IMR-90 (cell line): ENCODE results near the gene WIPI1. TPM values are rescaled to one million over a fixed set of nuclear protein-coding genes. Genes with fewer than 3 reads are reported as not detected.
A peak's percentile ranks its signal among the peaks of the same experiment; 100 is the strongest.

Source experiments
- ATAC-seq: fragments of 200-7000 bp; cut with Tn5 transposase; 2 replicates; pipeline ENCODE4 v1.9.1; 2020; ENCODE audit warnings: low read depth, mild to moderate bottlenecking, moderate library complexity
- BruUV-seq: library from RNA; stranded (reverse); fragments of 400-500 nt; replicated peaks from 2 replicates; lab custom pipeline; 2021; lab: Mats Ljungman, UMichigan
- CTCF ChIA-PET: fragments of 300-600 bp; formaldehyde crosslinking; extraction: SDS; loops from one replicate; lab custom pipeline; 2021; ENCODE audit warnings: antibody characterized with exemption; lab: Yijun Ruan, JAX
- POLR2A ChIA-PET: fragments of 300-600 bp; sonication (Branson Sonifier 250); formaldehyde crosslinking; loops from one replicate; lab custom pipeline; 2022; ENCODE audit warnings: antibody characterized with exemption; ENCODE audit not compliant: unreplicated experiment; lab: Charles Lee
- DNase-seq: peaks from one replicate; pipeline ENCODE4 v3.0.0; 2013
- H2AFZ ChIP-seq: replicated peaks from 2 replicates; pipeline ENCODE3; 2013; ENCODE audit warnings: low read length, mild to moderate bottlenecking; ENCODE audit not compliant: poor library complexity
- H2AK5ac ChIP-seq: 2 replicates; pipeline ENCODE4 v1.6.1; 2013; ENCODE audit warnings: low read depth, low read length, inconsistent platforms
- H2AK9ac ChIP-seq: replicated peaks from 2 replicates; pipeline ENCODE3; 2013; ENCODE audit warnings: mild to moderate bottlenecking, low read depth, low read length, moderate library complexity; ENCODE audit not compliant: poor library complexity
- H2BK120ac ChIP-seq: 2 replicates; pipeline ENCODE4 v1.6.1; 2013; ENCODE audit warnings: low read depth, low read length, inconsistent platforms
- H2BK15ac ChIP-seq: 3 replicates; pipeline ENCODE4 v1.6.1; 2013; ENCODE audit warnings: low read depth, low read length, inconsistent platforms
- H2BK20ac ChIP-seq: 2 replicates; pipeline ENCODE4 v1.6.1; 2013; ENCODE audit warnings: low read depth, mild to moderate bottlenecking, inconsistent platforms, low read length, moderate library complexity
- H2BK5ac ChIP-seq: 2 replicates; pipeline ENCODE4 v1.6.1; 2013; ENCODE audit warnings: mild to moderate bottlenecking, low read depth, low read length, inconsistent platforms; ENCODE audit not compliant: poor library complexity, severe bottlenecking
- H3K14ac ChIP-seq: replicated peaks from 2 replicates; pipeline ENCODE4 v1.6.1; 2013; ENCODE audit warnings: low read depth, low read length, inconsistent platforms
- H3K18ac ChIP-seq: 2 replicates; pipeline ENCODE4 v1.6.1; 2013; ENCODE audit warnings: low read depth, low read length, control low read depth
- H3K23ac ChIP-seq: 2 replicates; pipeline ENCODE4 v1.6.1; 2013; ENCODE audit warnings: low read depth, low read length, inconsistent platforms
- H3K27ac ChIP-seq: 2 replicates; pipeline ENCODE4 v1.5.1; 2013; ENCODE audit warnings: mild to moderate bottlenecking, control low read depth, low read length; ENCODE audit not compliant: insufficient read depth
- H3K27me3 ChIP-seq: 2 replicates; pipeline ENCODE4 v1.6.1; 2013; ENCODE audit warnings: low read length; ENCODE audit not compliant: control insufficient read depth, insufficient read depth
- H3K36me3 ChIP-seq: 2 replicates; pipeline ENCODE4 v1.6.1; 2013; ENCODE audit warnings: low read length, mixed read lengths; ENCODE audit not compliant: control insufficient read depth, insufficient read depth
- H3K4ac ChIP-seq: 2 replicates; pipeline ENCODE4 v1.6.1; 2013; ENCODE audit warnings: low read depth, low read length, inconsistent platforms
- H3K4me1 ChIP-seq: 2 replicates; pipeline ENCODE4 v1.6.1; 2013; ENCODE audit warnings: low read length, mixed read lengths; ENCODE audit not compliant: control insufficient read depth, insufficient read depth
- H3K4me2 ChIP-seq: 2 replicates; pipeline ENCODE4 v1.6.1; 2013; ENCODE audit warnings: low read depth, mild to moderate bottlenecking, control low read depth, low read length, moderate library complexity
- H3K4me3 ChIP-seq: 2 replicates; pipeline ENCODE4 v1.5.1; 2013; ENCODE audit warnings: low read depth, mild to moderate bottlenecking, control low read depth, low read length, moderate library complexity; ENCODE audit not compliant: insufficient read depth
- H3K56ac ChIP-seq: 2 replicates; pipeline ENCODE4 v1.6.1; 2013; ENCODE audit warnings: low read length, inconsistent platforms; ENCODE audit not compliant: insufficient read depth; ENCODE audit errors: extremely low read depth
- H3K79me1 ChIP-seq, 2 experiments: 2 replicates each; pipeline ENCODE4 v1.6.1; 2013; ENCODE audit warnings: low read length in 2 of 2, inconsistent platforms in 1 of 2, low read depth in 1 of 2
- H3K9ac ChIP-seq: 2 replicates; pipeline ENCODE4 v1.6.1; 2013; ENCODE audit warnings: low read depth, low read length, control low read depth
- H3K9me1 ChIP-seq: 2 replicates; pipeline ENCODE4 v1.6.1; 2013; ENCODE audit warnings: low read length, inconsistent platforms; ENCODE audit not compliant: insufficient read depth
- H3K9me3 ChIP-seq: 2 replicates; pipeline ENCODE4 v1.6.1; 2013; ENCODE audit warnings: low read length; ENCODE audit not compliant: control insufficient read depth, insufficient read depth
- H4K20me1 ChIP-seq: 2 replicates; pipeline ENCODE4 v1.6.1; 2013; ENCODE audit warnings: low read length, inconsistent platforms; ENCODE audit not compliant: insufficient read depth
- H4K5ac ChIP-seq: 2 replicates; pipeline ENCODE4 v1.6.1; 2013; ENCODE audit warnings: mild to moderate bottlenecking, low read depth, low read length, control low read depth
- H4K8ac ChIP-seq, 2 experiments: 2 replicates each; pipeline ENCODE4 v1.6.1; 2013; ENCODE audit warnings: low read depth in 2 of 2, low read length in 2 of 2, control low read depth in 1 of 2, inconsistent platforms in 1 of 2
- H4K91ac ChIP-seq: 2 replicates; pipeline ENCODE4 v1.6.1; 2013; ENCODE audit warnings: low read depth, low read length, inconsistent platforms; ENCODE audit not compliant: insufficient read depth
- BHLHE40 ChIP-seq: fragments of 150-350 bp; IDR thresholded peaks from 2 replicates; pipeline ENCODE4 v1.6.1; 2016; ENCODE audit warnings: mild to moderate bottlenecking, low read depth, low read length
- CEBPB ChIP-seq: IDR thresholded peaks from 2 replicates; pipeline ENCODE4 v1.6.1; 2012; ENCODE audit warnings: low read depth, low read length, improper control_type of control experiment
- CHD1 ChIP-seq: IDR thresholded peaks from 2 replicates; pipeline ENCODE4 v1.6.1; 2012; ENCODE audit warnings: low read depth, low read length, improper control_type of control experiment
- CTCF ChIP-seq: conservative IDR thresholded peaks from 2 replicates; pipeline ENCODE4 v1.5.1; 2012; ENCODE audit warnings: mild to moderate bottlenecking, low read depth, low read length, improper control_type of control experiment
- FOS ChIP-seq: fragments of 150-350 bp; IDR thresholded peaks from 2 replicates; pipeline ENCODE4 v1.6.1; 2016; ENCODE audit warnings: low read depth, low read length
- MAFK ChIP-seq: IDR thresholded peaks from 2 replicates; pipeline ENCODE4 v1.6.1; 2012; ENCODE audit warnings: low read depth, low read length, improper control_type of control experiment
- MXI1 ChIP-seq: IDR thresholded peaks from 2 replicates; pipeline ENCODE4 v1.6.1; 2012; ENCODE audit warnings: low read depth, mild to moderate bottlenecking, low read length, moderate library complexity, borderline replicate concordance
- POLR2A ChIP-seq: IDR thresholded peaks from 2 replicates; pipeline ENCODE4 v1.6.1; 2012; ENCODE audit warnings: mild to moderate bottlenecking, low read depth, low read length
- RAD21 ChIP-seq: IDR thresholded peaks from 2 replicates; pipeline ENCODE4 v1.6.1; 2012; ENCODE audit warnings: low read length, improper control_type of control experiment
- RCOR1 ChIP-seq: IDR thresholded peaks from 2 replicates; pipeline ENCODE4 v1.6.1; 2012; ENCODE audit warnings: mild to moderate bottlenecking, low read length, improper control_type of control experiment; ENCODE audit not compliant: insufficient replicate concordance
- RFX5 ChIP-seq: IDR thresholded peaks from 2 replicates; pipeline ENCODE4 v1.8.0; 2012; ENCODE audit warnings: low read depth, mild to moderate bottlenecking, low read length, moderate library complexity
- SMC3 ChIP-seq: fragments of 150-350 bp; IDR thresholded peaks from 2 replicates; pipeline ENCODE4 v1.6.1; 2016; ENCODE audit warnings: low read depth, mild to moderate bottlenecking, antibody characterized with exemption, low read length, moderate library complexity
- WGBS, 2 experiments: methylation state at CpG; one replicate each; pipeline versions ENCODE4 v1.1.5 to v1.1.7; 2013; ENCODE audit warnings: missing lambda C conversion rate in 2 of 2; ENCODE audit not compliant: insufficient read length in 1 of 2; ENCODE audit errors: extremely low coverage in 2 of 2; 5-methylcytosine and 5-hydroxymethylcytosine counted together
- dilution Hi-C: fragments of 300-500 bp; cut with HindIII; formaldehyde crosslinking; loops from one replicate; pipeline ENCODE4 v1.14.3; 2018; ENCODE audit warnings: low sequenced_read_pairs; ENCODE audit not compliant: unreplicated experiment
- in situ Hi-C: fragments of 300-500 bp; cut with MboI; formaldehyde crosslinking; loops from 3 replicates; pipeline ENCODE4 v1.14.3; 2019; ENCODE audit warnings: low sequenced_read_pairs, inconsistent platforms, mixed read lengths
- intact Hi-C: fragments of 100-400 bp; cut with micrococcal nuclease; formaldehyde crosslinking; loops from 2 replicates; pipeline ENCODE4 v1.10.0; 2022
- polyA plus RNA-seq, 3 experiments: library from polyadenylated mRNA; depleted of rRNA; stranded (reverse); fragments of >200 nt; gene quantifications; 2 replicates each; pipeline ENCODE4 v1.2.3, GENCODE V29; 2012; ENCODE audit warnings: low replicate concordance in 1 of 3
- total RNA-seq: library from RNA; depleted of rRNA; stranded (reverse); fragments of >200 nt; gene quantifications from 2 replicates; pipeline ENCODE4 v1.2.3, GENCODE V29; 2012
- TF ChIP-seq, protein P1 (sequence below): fragments of 150-350 bp; IDR thresholded peaks from 2 replicates; pipeline ENCODE4 v1.6.1; 2016; ENCODE audit warnings: low read depth, mild to moderate bottlenecking, low read length, moderate library complexity, borderline replicate concordance

WIPI1 gene
- total and polyA plus RNA-seq, 2 of the 4 experiments (the other 2 are of a cell fraction): 78.6 to 129 TPM

GRCh38 chr17:68457539-68458259, 403 bp upstream of the WIPI1 start:
- H3K18ac ChIP-seq: no peak overlapping the region
- H3K9me1 ChIP-seq: no peaks in the 10 kb centered on the region
- peak; percentile 93 for ATAC-seq
- ChIA-PET POLR2A (interaction anchor here (0.6 to 0.7 kb wide), 3 partner anchors 301 to 459 kb away, joined by 3 to 7 read pairs (median 3); no protein-coding TSS in a partner anchor), CTCF (interaction anchor here (0.9 to 2.5 kb wide), 4 partner anchors 17 to 285 kb away, joined by 3 to 15 read pairs (median 4); no protein-coding TSS in a partner anchor)
- no peak overlapping the region for H2BK5ac ChIP-seq
- no peak overlapping the region for H4K91ac ChIP-seq
- H3K9me3 ChIP-seq: no peaks in the 10 kb centered on the region
- no peaks in the 10 kb centered on the region for H3K36me3 ChIP-seq
- H3K4me3 ChIP-seq: peak overlapping the region; percentile 65
- peaks cover 2% of the 10 kb centered on the region; the same call in 1 of the 2 replicates for H3K4me1 ChIP-seq
- H3K79me1 ChIP-seq: peaks cover 6 to 38% of the 10 kb centered on the region in 2 experiments; a peak in 2 of 4 replicates
- H4K8ac ChIP-seq: no peak overlapping the region
- H3K56ac ChIP-seq: 0 out of 2 replicates have a peak overlapping the region, but pooled peaks have one; percentile 7
- no peak overlapping the region for H2BK15ac ChIP-seq
- no peak overlapping the region for H3K27ac ChIP-seq
- H2BK20ac ChIP-seq: no peak overlapping the region
- dilution Hi-C loops (no loop called here), intact Hi-C loops (loop anchor here (1.0 to 5.0 kb wide), 2 partner anchors 75 to 194 kb away; no protein-coding TSS in a partner anchor), in situ Hi-C loops (loop anchor here (25.0 kb wide), 1 partner anchor 495 kb away; no protein-coding TSS in a partner anchor)
- H2AFZ ChIP-seq: peak overlapping the region; percentile 89
- peaks cover 27% of the 10 kb centered on the region; the same call in 1 of the 2 replicates for H4K20me1 ChIP-seq
- H2AK9ac ChIP-seq: peak overlapping the region; percentile 6
- H2BK120ac ChIP-seq: no peak overlapping the region
- DNase-seq: peak; percentile 98
- H3K27me3 ChIP-seq: peaks cover 2% of the 10 kb centered on the region; the same call in 1 of the 2 replicates
- 0 out of 2 replicates have a peak overlapping the region, but pooled peaks have one; percentile 32 for H3K9ac ChIP-seq
- H3K4ac ChIP-seq: no peak overlapping the region
- H3K14ac ChIP-seq: no peak overlapping the region
- H2AK5ac ChIP-seq: no peak overlapping the region
- peak overlapping the region; percentile 83 for H3K4me2 ChIP-seq
- no TSS peak for BruUV-seq
- no peak overlapping the region for H3K23ac ChIP-seq
- no peak overlapping the region for H4K5ac ChIP-seq
- WGBS, 2 experiments: 0% methylated on average over 4 of the region's 54 CpGs; no CpG with 5 or more reads in 1 of the 2 experiments
- TF ChIP-seq CTCF (no peak), RAD21 (no peak), POLR2A (no peak), FOS (peak; percentile 39; the same call in 1 of the 2 replicates), SMC3 (no peak), RCOR1 (no peak), CEBPB (peak; percentile 49; the same call in 1 of the 2 replicates), RFX5 (no peak), BHLHE40 (no peak), MAFK (no peak), MXI1 (peak; percentile 89; the same call in 1 of the 2 replicates), CHD1 (no peak)
- TF ChIP-seq, protein P1, sequence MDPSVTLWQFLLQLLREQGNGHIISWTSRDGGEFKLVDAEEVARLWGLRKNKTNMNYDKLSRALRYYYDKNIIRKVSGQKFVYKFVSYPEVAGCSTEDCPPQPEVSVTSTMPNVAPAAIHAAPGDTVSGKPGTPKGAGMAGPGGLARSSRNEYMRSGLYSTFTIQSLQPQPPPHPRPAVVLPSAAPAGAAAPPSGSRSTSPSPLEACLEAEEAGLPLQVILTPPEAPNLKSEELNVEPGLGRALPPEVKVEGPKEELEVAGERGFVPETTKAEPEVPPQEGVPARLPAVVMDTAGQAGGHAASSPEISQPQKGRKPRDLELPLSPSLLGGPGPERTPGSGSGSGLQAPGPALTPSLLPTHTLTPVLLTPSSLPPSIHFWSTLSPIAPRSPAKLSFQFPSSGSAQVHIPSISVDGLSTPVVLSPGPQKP: no peak
